ENCODE measurements around the gene DAZAP1. TPM values are rescaled to one million over a fixed set of nuclear protein-coding genes. Genes with fewer than 3 reads are reported as not detected.

Gene DAZAP1
- polyA plus RNA-seq, 3 donors from 2014 or later: 4.3 to 10.3 (median 8.0) TPM

DNA sequence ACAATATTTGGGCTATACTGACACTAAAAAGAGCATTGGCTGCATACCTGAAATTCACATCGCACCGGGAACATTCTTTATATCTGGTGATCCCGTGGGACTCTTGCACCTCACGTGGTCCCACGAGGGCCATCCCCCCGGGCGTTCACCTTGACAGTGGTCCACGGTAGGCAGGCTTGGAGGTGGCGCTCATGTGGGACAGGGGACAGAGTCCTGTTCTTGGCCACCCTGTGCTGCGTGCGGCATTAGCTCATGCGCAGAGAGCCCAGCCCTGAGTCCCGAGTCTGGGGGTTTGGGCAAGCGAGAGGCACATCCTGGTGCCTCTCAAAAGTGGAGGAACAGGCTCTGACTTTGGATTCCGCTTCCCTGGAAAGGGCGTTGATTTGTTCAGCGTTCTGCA, 13.5 kb upstream of the DAZAP1 start:
- H3K4me3 Mint-ChIP-seq: no peak overlapping the region

DNA sequence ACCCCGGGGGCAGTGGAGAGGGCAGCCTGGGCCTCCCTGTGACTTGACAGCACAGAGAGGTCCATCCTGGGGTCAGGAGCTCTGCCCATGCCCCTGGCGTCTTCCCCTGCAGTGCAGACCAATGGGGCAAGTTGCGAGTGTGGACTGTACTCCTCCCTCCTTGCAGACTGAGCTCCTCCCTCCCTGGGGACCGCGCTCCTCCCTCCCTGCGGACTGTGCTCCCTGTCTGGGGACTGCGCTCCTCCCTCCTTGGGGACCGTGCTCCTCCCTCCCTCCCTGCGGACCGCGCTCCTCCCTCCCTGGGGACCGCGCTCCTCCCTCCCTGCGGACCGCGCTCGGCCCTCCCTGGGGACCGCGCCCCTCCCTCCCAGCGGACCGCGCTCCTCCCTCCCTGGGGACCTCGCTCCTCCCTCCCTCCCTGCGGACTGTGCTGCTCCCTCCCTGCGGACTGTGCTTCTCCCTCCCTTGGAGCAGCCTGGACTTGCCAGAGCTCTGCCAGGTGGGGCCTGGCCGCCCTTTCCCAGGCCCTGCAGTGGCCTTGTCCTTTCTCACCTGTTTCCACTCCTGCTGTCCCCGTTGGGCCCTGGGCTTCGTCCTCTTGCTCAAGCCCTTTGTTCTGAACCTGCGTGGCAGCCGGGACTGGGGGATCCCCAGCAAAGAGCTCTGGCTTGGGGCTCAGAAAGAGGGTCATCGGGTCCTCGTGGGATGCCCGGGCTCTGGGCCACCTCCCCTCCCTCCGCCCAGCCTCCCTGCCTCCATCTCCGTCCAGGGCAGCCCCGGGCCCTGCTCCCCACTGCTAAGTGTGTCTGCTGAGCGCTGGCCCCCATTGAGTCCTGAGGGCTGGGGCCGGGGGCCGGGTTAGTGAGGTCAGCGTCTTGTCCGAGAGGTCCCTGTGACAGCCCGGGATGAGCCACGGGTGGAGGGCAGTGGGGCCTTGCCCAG, 12.9 kb upstream of the DAZAP1 start:
- no peaks in the 10 kb centered on the region for H3K4me1 Mint-ChIP-seq
- H3K27me3 Mint-ChIP-seq (ENCODE audit: low read depth in 3 of 3): peaks cover 0 to 3% (median 1%) of the 10 kb centered on the region in 3 donors
- H3K9me3 Mint-ChIP-seq: no peaks in the 10 kb centered on the region
- peaks cover 0 to 13% (median 6%) of the 10 kb centered on the region in 3 donors for H3K36me3 Mint-ChIP-seq
- H3K4me3 Mint-ChIP-seq: no peak overlapping the region
- no peak for DNase-seq
- no peak overlapping the region for H3K27ac Mint-ChIP-seq

More for the DNA sequence above, 13.5 kb upstream of the DAZAP1 start:
- peaks cover 0 to 3% (median under 1%) of the 10 kb centered on the region in 3 donors for H3K27me3 Mint-ChIP-seq (ENCODE audit: low read depth in 3 of 3)
- H3K27ac Mint-ChIP-seq: no peak overlapping the region
- DNase-seq: no peak
- no peaks in the 10 kb centered on the region for H3K9me3 Mint-ChIP-seq
- peaks cover 0 to 3% of the 10 kb centered on the region in 2 donors for H3K4me1 Mint-ChIP-seq
- H3K36me3 Mint-ChIP-seq: peaks cover 0 to 20% (median 13%) of the 10 kb centered on the region in 3 donors

DNA sequence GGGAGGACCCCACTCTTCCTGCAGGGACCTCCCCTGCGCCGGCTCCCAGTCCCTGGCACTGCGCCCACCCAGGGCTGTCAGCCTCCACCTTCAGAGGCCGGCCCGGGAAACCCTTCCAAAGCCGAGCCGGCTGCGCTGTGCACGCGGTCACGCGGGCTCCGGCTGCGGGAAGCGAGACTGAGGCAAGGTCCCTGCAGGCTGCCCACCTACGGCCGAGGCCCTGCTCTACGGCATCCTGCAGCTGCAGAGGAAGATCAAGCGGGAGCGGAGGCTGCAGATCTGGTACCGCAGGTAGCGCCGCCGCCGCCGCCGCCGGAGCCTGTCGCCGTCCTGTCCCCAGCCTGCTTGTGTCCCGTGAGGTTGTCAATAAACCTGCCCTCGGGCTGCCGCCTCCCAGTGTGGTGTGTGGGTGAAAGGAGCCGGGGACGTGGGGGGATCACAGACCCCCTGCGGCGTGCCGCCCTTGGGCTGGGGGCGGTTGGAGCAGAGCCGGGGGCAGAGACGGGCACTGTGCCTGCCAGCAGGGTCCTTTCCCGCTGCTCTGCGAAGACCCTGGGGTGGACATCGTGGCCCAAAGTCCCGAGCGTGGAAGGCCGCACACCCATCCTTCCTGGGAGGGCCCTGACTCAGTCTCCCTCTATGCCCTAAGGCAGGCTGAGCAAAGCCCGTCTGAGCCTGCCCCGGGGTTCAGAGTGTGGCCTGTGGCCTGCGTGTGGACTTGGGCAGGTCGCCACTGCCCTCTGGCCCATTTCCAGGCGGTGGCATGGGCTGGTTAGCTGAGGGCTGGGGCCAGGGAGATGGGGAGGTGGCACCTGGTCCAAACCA, 12.0 kb upstream of the DAZAP1 start:
- Mint-ChIP-seq H3K4me3 (no peak overlapping the region), H3K27ac (no peak overlapping the region), H3K9me3 (no peaks in the 10 kb centered on the region), H3K4me1 (no peaks in the 10 kb centered on the region), H3K27me3 (ENCODE audit: low read depth in 3 of 3) (peaks cover 0 to 3% (median 1%) of the 10 kb centered on the region in 3 donors), H3K36me3 (peaks cover 0 to 9% (median 5%) of the 10 kb centered on the region in 3 donors)
- no peak for DNase-seq

DNA sequence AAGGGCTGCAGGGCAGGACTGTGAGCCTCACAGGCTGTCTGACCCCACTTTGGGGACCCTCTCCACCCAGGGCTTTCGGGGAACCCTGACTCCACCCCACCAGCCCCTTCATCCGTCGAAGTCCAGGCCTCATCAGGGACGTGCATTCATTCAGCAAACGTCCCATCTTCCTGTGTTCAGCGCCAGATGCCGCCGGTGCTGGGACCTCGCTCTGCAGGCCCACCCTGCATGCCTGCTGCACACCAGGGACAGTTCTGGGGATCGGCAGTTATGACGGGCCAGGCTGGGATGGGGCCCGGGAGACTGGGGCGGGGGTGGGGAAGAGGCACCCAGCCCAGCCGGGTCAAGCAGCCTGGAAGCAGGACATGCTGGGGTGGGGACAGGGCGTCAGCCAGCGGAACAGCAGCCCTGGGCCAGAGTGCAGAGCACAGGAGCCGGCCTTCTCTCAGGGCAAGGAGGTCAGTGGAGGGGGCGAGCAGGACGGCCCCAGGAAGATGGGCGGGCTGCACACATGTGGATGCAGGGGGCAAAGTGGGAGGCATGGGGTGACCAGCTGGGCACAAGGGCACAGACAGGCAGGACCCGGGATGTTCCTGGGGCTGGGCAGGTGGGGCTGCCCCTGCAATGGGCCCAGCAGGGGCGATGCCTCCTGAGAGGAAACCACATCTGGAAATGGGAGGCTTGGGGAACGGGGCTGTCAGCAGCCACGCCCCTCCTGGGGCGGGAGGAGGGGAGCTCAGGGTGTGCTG, 11.2 kb upstream of the DAZAP1 start:
- Mint-ChIP-seq H3K4me1 (peaks cover 0 to 5% of the 10 kb centered on the region in 2 donors), H3K36me3 (peaks cover 0 to 6% (median 5%) of the 10 kb centered on the region in 3 donors), H3K9me3 (no peaks in the 10 kb centered on the region), H3K4me3 (no peak overlapping the region), H3K27me3 (ENCODE audit: low read depth in 3 of 3) (peaks cover 0 to 3% (median 1%) of the 10 kb centered on the region in 3 donors), H3K27ac (no peak overlapping the region)
- no peak for DNase-seq

DNA sequence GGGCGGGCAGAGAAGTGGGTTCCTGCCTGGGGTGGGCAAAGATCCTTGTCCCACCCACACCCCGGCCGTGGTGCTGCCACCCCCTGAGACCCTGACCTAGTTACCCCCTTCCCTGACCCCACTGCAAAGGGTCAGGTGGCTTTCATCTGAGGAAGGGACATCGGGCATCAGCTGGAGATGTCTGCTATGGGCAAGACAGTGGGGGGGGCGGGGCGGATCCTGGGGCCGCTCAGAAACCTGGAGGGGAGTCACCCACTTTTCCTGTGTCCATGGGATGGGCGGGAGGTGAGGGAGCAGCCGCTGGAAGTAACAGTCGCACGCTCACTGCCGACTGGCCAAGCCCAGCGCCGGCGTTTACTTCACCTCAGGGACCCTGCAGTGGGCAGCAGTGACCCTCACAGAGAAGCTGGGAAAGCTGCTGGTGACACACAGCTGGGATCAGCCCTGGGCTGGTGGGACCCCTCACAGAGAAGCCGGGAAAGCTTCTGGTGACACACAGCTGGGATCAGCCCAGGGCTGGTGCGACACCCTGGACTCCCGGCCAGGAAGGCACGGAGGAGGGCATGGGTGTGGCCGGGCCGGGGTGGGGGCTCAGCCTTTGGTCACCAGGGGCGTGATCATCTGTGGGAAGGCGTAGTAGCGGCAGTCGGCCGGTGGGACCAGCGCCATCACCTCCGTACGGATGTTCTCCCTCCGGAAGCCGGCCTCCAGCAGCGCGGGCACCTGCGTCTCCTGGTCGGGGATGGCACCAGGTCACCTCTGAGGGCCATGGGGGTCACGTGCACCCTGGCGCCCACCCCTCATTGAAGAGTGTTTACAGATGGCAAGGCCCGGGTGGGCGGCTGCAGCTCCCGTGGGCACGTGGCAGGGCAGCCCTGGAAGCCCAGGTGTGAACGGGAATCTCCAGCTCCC, 10.4 kb upstream of the DAZAP1 start:
- Mint-ChIP-seq H3K9me3 (no peaks in the 10 kb centered on the region), H3K4me3 (no peak overlapping the region), H3K4me1 (peaks cover 0 to 8% of the 10 kb centered on the region in 2 donors), H3K36me3 (peaks cover 0 to 5% (median 5%) of the 10 kb centered on the region in 3 donors), H3K27me3 (ENCODE audit: low read depth in 3 of 3) (peaks cover 0 to 5% (median 3%) of the 10 kb centered on the region in 3 donors), H3K27ac (no peak overlapping the region)
- no peak for DNase-seq

DNA sequence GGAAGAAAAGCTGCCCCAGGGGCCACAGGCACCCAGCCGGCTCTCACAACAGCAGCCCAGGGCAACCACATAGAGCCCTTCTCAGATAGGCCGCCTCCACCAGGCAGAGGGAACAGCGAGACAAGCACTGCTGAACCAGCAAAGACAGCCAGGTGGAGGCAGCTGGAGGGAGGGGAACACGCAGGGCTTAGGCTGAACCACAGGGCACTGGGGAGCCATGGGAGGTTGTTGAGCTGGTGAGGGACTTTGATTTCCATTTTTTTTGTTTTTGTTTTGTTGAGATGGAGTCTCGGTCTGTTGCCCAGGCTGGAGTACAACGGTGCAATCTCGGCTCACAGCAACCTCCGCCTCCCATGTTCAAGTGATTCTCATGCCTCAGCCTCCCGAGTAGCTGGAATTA, 9.5 kb upstream of the DAZAP1 start:
- H3K36me3 Mint-ChIP-seq: no peaks in the 10 kb centered on the region
- peaks cover 5 to 13% of the 10 kb centered on the region in 2 donors for H3K4me1 Mint-ChIP-seq
- H3K9me3 Mint-ChIP-seq: no peaks in the 10 kb centered on the region
- no peak overlapping the region for H3K27ac Mint-ChIP-seq
- no peak overlapping the region for H3K4me3 Mint-ChIP-seq
- DNase-seq: no peak
- peaks cover 2 to 5% (median 3%) of the 10 kb centered on the region in 3 donors for H3K27me3 Mint-ChIP-seq (ENCODE audit: low read depth in 3 of 3)

DNA sequence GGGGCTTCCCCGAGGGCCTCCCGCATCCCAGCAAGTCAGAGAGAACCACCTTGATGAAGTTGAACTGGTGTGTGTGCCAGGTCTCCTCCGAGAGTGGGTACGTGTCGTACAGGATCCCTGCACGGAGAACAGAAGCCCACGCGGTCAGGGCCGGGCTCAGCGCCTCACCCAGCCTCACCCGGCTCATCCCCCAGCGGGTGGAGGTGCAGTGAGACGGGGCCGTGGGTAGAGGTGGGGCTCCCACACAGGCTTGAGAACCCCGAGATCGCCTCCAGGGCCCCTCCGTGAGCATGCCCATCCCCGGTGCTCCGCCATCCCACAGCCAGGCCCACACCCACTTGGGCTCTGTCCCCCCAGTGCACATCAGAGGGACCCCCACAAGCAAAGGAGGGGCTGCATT, 8.3 kb upstream of the DAZAP1 start:
- no peak overlapping the region for H3K27ac Mint-ChIP-seq
- H3K4me1 Mint-ChIP-seq: peaks cover 11 to 18% of the 10 kb centered on the region in 2 donors
- DNase-seq: no peak
- H3K4me3 Mint-ChIP-seq: no peak overlapping the region
- no peaks in the 10 kb centered on the region for H3K36me3 Mint-ChIP-seq
- no peaks in the 10 kb centered on the region for H3K9me3 Mint-ChIP-seq
- peaks cover 0 to 5% (median 4%) of the 10 kb centered on the region in 3 donors for H3K27me3 Mint-ChIP-seq (ENCODE audit: low read depth in 3 of 3)

DNA sequence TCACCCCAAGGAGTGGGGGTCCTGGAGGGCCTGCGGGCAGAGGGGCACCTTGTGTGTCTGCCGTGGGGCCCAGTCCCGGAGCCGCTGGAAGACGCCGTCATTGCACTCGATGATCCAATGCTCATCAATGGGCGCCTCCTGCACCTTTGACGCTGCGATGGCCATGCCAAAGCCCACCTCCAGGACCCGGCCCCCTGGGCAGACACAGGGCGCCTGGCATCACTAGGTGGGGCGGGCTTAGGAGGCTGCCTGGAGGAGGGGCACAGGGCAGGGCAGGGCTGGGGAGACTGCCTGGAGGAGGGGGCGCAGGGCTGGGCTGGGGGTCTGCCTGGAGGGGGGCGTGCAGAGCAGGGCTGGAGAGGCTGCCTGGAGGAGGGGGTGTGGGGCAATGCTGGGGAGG, 7.6 kb upstream of the DAZAP1 start:
- H3K4me3 Mint-ChIP-seq: no peak overlapping the region
- H3K36me3 Mint-ChIP-seq: no peaks in the 10 kb centered on the region
- DNase-seq: no peak
- H3K27ac Mint-ChIP-seq: no peak overlapping the region
- no peaks in the 10 kb centered on the region for H3K9me3 Mint-ChIP-seq
- H3K27me3 Mint-ChIP-seq (ENCODE audit: low read depth in 3 of 3): peaks cover 0 to 5% (median 4%) of the 10 kb centered on the region in 3 donors
- H3K4me1 Mint-ChIP-seq: peaks cover 11 to 18% of the 10 kb centered on the region in 2 donors

DNA sequence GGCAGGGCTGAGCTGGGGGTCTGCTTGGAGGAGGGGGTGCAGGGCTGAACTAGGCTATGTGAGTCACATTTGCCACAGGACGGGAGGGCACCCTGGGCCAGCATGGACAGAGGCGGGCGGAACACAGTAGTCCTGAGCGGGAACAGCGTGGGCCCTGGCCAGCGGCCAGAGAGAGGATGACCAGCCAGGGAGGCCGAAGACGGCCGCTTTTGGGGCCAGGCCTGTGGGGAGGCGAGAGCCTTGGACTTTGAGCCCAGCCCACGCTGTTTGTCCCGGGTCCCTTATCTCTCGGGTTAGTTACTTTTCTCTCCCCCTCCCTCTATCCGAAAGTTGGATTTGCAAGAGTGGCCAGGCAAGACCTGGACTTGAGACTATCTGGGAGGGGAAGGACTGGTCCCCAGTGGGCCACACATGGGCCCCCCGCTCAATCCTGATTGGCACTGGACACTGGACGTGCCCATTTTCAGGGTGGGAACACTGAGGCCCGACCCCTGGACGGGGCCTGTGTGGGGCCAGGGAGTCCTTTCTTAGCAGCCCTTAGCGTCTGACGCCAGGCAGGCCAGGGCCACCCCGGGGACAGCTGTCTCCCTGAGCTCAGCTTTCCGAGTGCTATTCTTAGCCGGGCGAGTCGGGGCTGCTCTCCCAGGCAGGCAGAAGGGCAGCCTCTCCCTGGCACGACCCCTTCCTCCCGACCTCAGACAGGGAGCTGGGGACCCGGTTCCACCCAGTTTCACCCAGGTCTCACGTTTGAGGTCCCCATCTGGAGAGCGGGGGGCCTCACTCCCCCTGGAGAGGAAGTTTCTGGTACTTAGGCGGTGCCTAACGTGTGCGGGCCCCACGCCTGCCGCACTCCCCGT, 6.9 kb upstream of the DAZAP1 start:
- H3K4me1 Mint-ChIP-seq: peaks cover 11 to 18% of the 10 kb centered on the region in 2 donors
- H3K27me3 Mint-ChIP-seq (ENCODE audit: low read depth in 3 of 3): peaks cover 0 to 5% (median 4%) of the 10 kb centered on the region in 3 donors
- H3K4me3 Mint-ChIP-seq: peak overlapping the region; percentile 30 to 71 (median 63)
- H3K27ac Mint-ChIP-seq: no peak overlapping the region
- no peaks in the 10 kb centered on the region for H3K9me3 Mint-ChIP-seq
- no peak for DNase-seq
- H3K36me3 Mint-ChIP-seq: no peaks in the 10 kb centered on the region

DNA sequence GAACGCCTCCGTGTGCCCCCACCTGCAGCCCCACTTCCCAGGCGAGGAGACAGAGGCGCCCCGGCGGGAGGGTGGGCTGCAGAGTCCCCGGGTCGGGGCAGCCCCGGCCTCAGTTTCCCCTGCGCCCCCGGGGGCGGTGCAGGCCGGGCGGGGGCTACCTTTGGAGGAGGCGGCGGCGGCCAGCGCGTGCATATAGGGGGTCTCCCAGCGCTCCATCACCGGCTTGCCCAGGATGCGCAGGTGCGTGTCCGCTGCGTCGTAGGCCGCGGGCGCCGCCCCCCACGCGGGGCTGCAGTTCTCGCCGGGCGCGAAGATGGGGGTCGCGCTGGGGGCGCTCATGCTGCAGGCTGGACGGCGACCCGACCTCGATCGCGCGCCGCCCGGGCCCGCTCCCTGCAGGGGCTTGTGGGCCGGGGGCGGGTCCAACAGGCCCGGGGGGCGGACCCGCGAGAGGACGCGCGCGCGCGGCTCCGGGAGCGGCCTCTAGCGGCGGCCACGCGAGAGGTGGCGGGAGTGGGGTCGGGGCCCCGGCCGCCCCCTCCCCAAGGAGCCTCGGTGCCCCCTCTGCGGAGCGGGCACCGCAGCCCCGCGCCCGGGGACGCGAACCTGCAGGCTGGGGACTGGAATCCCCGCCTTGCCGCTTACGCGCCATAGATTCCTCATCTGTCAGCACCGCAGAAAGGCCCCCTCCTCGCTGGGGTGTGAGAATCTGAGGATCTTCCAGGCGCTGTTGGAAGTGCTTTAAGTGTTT, 6.1 kb upstream of the DAZAP1 start, which contains the start of gene GAMT:
TSS of gene GAMT (minus strand) at position 405 of the 751 bp plus-strand sequence. CDS start at position 339, 66 bp downstream.
- Mint-ChIP-seq H3K27me3 (ENCODE audit: low read depth in 3 of 3) (peaks cover 0 to 5% (median 4%) of the 10 kb centered on the region in 3 donors), H3K4me1 (peaks cover 12 to 19% of the 10 kb centered on the region in 2 donors), H3K27ac (no peak within 1 kb of the TSS), H3K4me3 (peak within 1 kb of the TSS; percentile 64 to 84 (median 71)), H3K36me3 (no peaks in the 10 kb centered on the region), H3K9me3 (no peaks in the 10 kb centered on the region)
- DNase-seq: peak; percentile 46 to 54 (median 50)

DNA sequence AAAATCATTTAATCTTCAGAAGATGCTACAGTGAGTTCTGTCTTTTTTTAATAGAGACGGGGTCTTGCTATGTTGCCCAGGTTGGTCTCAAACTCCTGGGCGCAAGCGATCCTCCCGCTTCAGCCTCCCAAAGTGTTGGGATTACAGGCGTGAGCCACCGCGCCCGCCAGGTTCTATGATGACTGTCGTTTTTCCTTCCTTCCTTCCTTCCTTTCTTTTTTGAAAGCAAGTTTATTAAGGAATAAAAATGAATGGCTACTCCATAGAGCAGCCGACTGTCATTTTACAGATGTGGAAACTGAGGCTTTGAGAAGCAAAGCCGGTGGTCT, 5.5 kb upstream of the DAZAP1 start:
- DNase-seq: no peak
- peaks cover 2 to 9% (median 4%) of the 10 kb centered on the region in 3 donors for H3K27me3 Mint-ChIP-seq (ENCODE audit: low read depth in 3 of 3)
- H3K9me3 Mint-ChIP-seq: no peaks in the 10 kb centered on the region
- H3K36me3 Mint-ChIP-seq: no peaks in the 10 kb centered on the region
- peaks cover 17 to 24% of the 10 kb centered on the region in 2 donors for H3K4me1 Mint-ChIP-seq
- H3K4me3 Mint-ChIP-seq: peak overlapping the region; percentile 57 to 75 (median 67)
- no peak overlapping the region for H3K27ac Mint-ChIP-seq

Data from immature natural killer cell (primary cell).